Lower lobe of right lung (tissue), 2 donors: Measurements from ENCODE around the gene SFI1. TPM values are rescaled to one million over a fixed set of nuclear protein-coding genes. Genes with fewer than 3 reads are reported as not detected.

Experiments
- ATAC-seq, 2 donors: fragments of 200-7000 bp; cut with Tn5 transposase; one replicate each; pipeline ENCODE4 v1.9.1; 2020 to 2022; ENCODE audit warnings: mild to moderate bottlenecking in 2 of 2, moderate library complexity in 2 of 2
- DNase-seq: peaks from one replicate; pipeline ENCODE4 v3.0.0-alpha.2; 2020
- H3K27ac ChIP-seq: fragments of 200-600 bp; one replicate; pipeline ENCODE4 v1.8.0; 2022
- H3K27me3 ChIP-seq: fragments of 200-600 bp; one replicate; pipeline ENCODE4 v1.8.0; 2022; ENCODE audit warnings: low read depth
- H3K36me3 ChIP-seq: fragments of 200-600 bp; one replicate; pipeline ENCODE4 v1.8.0; 2022; ENCODE audit warnings: mild to moderate bottlenecking
- H3K4me1 ChIP-seq: fragments of 200-600 bp; one replicate; pipeline ENCODE4 v1.8.0; 2022
- H3K4me3 ChIP-seq: fragments of 200-600 bp; one replicate; pipeline ENCODE4 v1.8.0; 2022; ENCODE audit warnings: mild to moderate bottlenecking
- H3K9me3 ChIP-seq: fragments of 200-600 bp; one replicate; pipeline ENCODE4 v1.8.0; 2022
- CTCF ChIP-seq: fragments of 200-600 bp; IDR thresholded peaks from one replicate; pipeline ENCODE4 v1.8.0; 2022; ENCODE audit warnings: antibody characterized with exemption, mild to moderate bottlenecking
- intact Hi-C: fragments of 100-400 bp; cut with DNase I; formaldehyde crosslinking; loops from one replicate; pipeline ENCODE4 v1.11.0; 2022
- total RNA-seq: library from RNA; stranded (reverse); fragmentation: NEBNext Ultra II Directional; extraction: Animal tissue kit (Norgen Biotek cat#: 25700); gene quantifications from one replicate; pipeline ENCODE4 v1.2.1, GENCODE V29; 2021
- donor health status: DM: no; HTN: yes; CAD: no; lungs with severe emphysema.

Gene SFI1
- total RNA-seq, 1 donor from 2014 or later = 37.5 TPM

GRCh38 chr22:31613286-31613903 is 117.1 kb downstream of the SFI1 start:
- no peak overlapping the region for H3K27ac ChIP-seq
- H3K4me1 ChIP-seq = peaks cover 25% of the 10 kb centered on the region
- no peak for TF ChIP-seq CTCF
- no peaks in the 10 kb centered on the region for H3K27me3 ChIP-seq
- peaks cover 35% of the 10 kb centered on the region for H3K36me3 ChIP-seq
- H3K4me3 ChIP-seq = no peak overlapping the region
- ATAC-seq (no peak), DNase-seq (peak; percentile 42)
- intact Hi-C loops = no loop called here
- H3K9me3 ChIP-seq = no peaks in the 10 kb centered on the region

- Histone ChIP-seq H3K27ac (no peak overlapping the region), H3K36me3 (peaks cover 37% of the 10 kb centered on the region), H3K4me3 (no peak overlapping the region), H3K9me3 (no peaks in the 10 kb centered on the region), H3K4me1 (peaks cover 25% of the 10 kb centered on the region), H3K27me3 (no peaks in the 10 kb centered on the region)
- ATAC-seq (no peak), DNase-seq (no peak)
- no peak for TF ChIP-seq CTCF
- intact Hi-C loops = no loop called here
These were observed 117.6 kb downstream of the SFI1 start for GRCh38 chr22:31613904-31614296.

GRCh38 chr22:31614781-31615490 is 118.6 kb downstream of the SFI1 start:
- intact Hi-C loops = no loop called here
- DNase-seq = no peak

GRCh38 chr22:31615491-31615860 is 119.1 kb downstream of the SFI1 start:
- intact Hi-C loops = no loop called here
- no peak for DNase-seq
- Histone ChIP-seq H3K27ac (peak overlapping the region; percentile 14), H3K27me3 (no peaks in the 10 kb centered on the region), H3K9me3 (no peaks in the 10 kb centered on the region), H3K4me3 (no peak overlapping the region), H3K36me3 (peaks cover 49% of the 10 kb centered on the region), H3K4me1 (peaks cover 24% of the 10 kb centered on the region)
- no peak for TF ChIP-seq CTCF
- no peak for ATAC-seq

More at GRCh38 chr22:31614781-31615490, 118.6 kb downstream of the SFI1 start:
- H3K9me3 ChIP-seq = no peaks in the 10 kb centered on the region
- peaks cover 43% of the 10 kb centered on the region for H3K36me3 ChIP-seq
- no peak for TF ChIP-seq CTCF
- H3K27me3 ChIP-seq = no peaks in the 10 kb centered on the region
- no peak overlapping the region for H3K4me3 ChIP-seq
- peak overlapping the region; percentile 14 for H3K27ac ChIP-seq
- ATAC-seq = no peak
- peaks cover 25% of the 10 kb centered on the region for H3K4me1 ChIP-seq

- ATAC-seq (peak in 1 of 2 donors; percentile 7), DNase-seq (no peak)
- Histone ChIP-seq H3K36me3 (peaks cover 53% of the 10 kb centered on the region), H3K4me3 (no peak overlapping the region), H3K27me3 (no peaks in the 10 kb centered on the region), H3K4me1 (peaks cover 19% of the 10 kb centered on the region), H3K27ac (no peak overlapping the region), H3K9me3 (no peaks in the 10 kb centered on the region)
- intact Hi-C loops = no loop called here
- TF ChIP-seq CTCF = no peak
These were observed 119.6 kb downstream of the SFI1 start for GRCh38 chr22:31615940-31616314.
